ENCODE results near the gene HIF1A. TPM values are rescaled to one million over a fixed set of nuclear protein-coding genes. Genes with fewer than 3 reads are reported as not detected.
A peak's percentile ranks its signal among the peaks of the same experiment; 100 is the strongest.

Gene HIF1A
- total RNA-seq, 4 donors from 2014 or later = 48.8 to 88.8 (median 57.4) TPM

DNA sequence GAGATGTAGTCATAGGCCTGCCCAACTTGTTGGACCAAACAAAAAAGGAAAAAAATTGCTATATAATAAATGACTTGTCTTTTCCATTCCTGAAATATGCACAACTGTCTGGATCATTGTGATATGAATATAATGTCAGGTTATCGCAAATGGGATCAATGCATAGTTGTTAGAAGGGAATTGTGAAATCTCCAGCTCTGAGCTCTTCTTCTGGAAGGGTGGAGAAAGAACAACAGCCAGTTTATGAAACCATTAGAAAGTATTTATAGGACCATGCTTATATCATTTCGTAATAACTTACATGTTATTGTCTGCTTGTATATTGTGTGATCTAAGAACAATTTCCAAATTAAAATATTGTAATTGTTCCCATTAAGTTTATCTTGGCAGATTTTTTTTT is 35.7 kb upstream of the HIF1A start:
- intact Hi-C loops (cut with DNase I; ENCODE audit: low total_unique reads) = no loop called here
- WGBS, 2 donors = 59 to 67% methylated on average over 2 of the region's 2 CpGs
- H3K4me3 ChIP-seq (ENCODE audit: low read depth, poor library complexity, severe bottlenecking) = no peak overlapping the region
- DNase-seq (ENCODE audit: low spot score in 2 of 2) = no peak
- TF ChIP-seq, protein P1, sequence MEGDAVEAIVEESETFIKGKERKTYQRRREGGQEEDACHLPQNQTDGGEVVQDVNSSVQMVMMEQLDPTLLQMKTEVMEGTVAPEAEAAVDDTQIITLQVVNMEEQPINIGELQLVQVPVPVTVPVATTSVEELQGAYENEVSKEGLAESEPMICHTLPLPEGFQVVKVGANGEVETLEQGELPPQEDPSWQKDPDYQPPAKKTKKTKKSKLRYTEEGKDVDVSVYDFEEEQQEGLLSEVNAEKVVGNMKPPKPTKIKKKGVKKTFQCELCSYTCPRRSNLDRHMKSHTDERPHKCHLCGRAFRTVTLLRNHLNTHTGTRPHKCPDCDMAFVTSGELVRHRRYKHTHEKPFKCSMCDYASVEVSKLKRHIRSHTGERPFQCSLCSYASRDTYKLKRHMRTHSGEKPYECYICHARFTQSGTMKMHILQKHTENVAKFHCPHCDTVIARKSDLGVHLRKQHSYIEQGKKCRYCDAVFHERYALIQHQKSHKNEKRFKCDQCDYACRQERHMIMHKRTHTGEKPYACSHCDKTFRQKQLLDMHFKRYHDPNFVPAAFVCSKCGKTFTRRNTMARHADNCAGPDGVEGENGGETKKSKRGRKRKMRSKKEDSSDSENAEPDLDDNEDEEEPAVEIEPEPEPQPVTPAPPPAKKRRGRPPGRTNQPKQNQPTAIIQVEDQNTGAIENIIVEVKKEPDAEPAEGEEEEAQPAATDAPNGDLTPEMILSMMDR (IDR thresholded peaks at IDR 0.05) = no peak
- no peak for TF ChIP-seq POLR2A (IDR thresholded peaks at IDR 0.05)

DNA sequence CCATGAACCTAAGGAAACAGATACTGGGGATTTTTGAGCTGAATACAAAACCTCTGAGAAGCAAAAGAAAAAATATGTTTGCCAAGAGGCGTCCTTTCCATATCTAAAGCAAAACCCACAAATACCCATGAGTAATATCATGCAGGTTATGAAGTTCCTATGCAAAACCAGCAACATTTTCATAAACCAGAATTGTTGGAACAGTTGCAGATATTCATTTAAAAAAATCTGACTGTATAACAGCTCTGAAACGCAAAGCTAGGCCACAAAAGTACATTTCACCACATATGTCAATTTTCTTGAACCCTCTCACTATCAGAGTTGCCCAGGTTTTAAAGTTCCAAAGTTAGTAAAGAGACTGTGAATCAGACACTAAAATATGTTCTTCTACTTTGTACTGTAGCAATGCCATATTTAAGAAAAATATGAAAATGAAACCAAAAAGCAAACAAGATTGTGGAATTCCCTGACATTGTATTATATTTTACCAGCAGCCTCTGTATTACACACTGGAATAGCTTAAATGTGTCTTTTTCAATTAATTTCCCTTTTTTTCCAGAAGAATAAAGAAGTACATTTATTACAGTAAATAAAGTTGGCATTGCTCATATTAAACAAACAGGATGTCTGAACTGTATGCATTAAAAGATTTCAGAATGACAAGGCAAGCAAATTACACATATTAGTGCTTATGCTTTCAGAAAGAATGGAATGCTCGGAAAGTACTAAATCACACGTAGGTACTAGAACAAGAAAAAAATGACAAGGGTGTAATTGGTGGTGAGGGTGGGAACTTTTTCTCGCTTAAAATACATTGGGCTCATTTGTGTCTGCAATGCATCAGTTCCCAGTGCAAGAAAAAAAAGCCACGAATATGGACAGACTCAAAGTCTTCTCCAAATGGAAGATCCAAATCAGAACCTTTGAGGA is 33.6 kb upstream of the HIF1A start:
- intact Hi-C loops (cut with DNase I; ENCODE audit: low total_unique reads) = no loop called here
- H3K4me3 ChIP-seq (ENCODE audit: low read depth, poor library complexity, severe bottlenecking) = no peak overlapping the region
- 61 to 69% methylated on average over 6 of the region's 6 CpGs for WGBS, 2 donors
- no peak for TF ChIP-seq POLR2A (IDR thresholded peaks at IDR 0.05)
- TF ChIP-seq, protein P1 (IDR thresholded peaks at IDR 0.05) = no peak
- no peak for DNase-seq (ENCODE audit: low spot score in 2 of 2)

DNA sequence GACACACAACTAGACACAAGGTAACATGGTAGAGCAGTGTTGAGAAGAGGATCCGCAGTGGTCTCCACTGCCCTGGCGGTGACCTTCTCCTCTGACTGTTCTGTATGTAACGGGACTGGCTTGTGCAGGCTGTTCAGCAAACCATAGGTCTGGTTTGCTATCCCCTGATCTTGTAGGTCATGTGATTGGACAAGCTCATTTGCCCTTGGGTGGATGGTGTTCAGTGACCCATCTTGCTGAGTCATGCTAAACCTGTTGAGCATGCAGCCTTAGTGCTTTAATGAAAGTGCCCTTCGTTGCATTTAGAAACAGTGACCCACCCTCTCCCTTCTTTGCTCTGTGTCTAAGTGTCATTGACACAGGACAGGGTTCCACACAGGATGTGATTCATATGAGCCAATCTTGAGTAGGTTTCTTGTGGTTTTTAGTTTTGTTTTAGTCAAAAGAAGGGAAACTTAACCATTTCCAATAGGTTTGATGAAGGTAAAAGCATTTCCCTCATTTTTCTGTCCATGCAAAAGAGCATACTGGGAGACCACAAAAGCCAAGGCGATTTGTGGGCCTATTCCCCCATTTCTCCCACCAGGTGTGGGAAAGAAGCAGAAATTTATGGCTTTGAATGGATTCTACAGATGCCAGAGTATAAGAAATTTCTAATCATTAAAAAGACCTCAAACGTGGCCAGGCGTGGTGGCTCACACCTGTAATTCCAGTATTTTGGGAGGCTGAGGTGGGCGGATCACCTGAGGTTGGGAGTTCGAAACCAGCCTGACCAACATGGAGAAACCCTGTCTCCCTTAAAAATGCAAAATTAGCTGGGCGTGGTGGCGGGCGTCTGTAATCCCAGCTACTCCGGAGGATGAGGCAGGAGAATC is 32.6 kb upstream of the HIF1A start:
- TF ChIP-seq, protein P1 (IDR thresholded peaks at IDR 0.05) = no peak
- no peak for TF ChIP-seq POLR2A (IDR thresholded peaks at IDR 0.05)
- DNase-seq (ENCODE audit: low spot score in 2 of 2) = peak in 1 of 2 donors; percentile 29
- H3K4me3 ChIP-seq (ENCODE audit: low read depth, poor library complexity, severe bottlenecking) = no peak overlapping the region
- intact Hi-C loops (cut with DNase I; ENCODE audit: low total_unique reads) = no loop called here
- 82 to 83% methylated on average over 13 of the region's 13 CpGs for WGBS, 2 donors

DNA sequence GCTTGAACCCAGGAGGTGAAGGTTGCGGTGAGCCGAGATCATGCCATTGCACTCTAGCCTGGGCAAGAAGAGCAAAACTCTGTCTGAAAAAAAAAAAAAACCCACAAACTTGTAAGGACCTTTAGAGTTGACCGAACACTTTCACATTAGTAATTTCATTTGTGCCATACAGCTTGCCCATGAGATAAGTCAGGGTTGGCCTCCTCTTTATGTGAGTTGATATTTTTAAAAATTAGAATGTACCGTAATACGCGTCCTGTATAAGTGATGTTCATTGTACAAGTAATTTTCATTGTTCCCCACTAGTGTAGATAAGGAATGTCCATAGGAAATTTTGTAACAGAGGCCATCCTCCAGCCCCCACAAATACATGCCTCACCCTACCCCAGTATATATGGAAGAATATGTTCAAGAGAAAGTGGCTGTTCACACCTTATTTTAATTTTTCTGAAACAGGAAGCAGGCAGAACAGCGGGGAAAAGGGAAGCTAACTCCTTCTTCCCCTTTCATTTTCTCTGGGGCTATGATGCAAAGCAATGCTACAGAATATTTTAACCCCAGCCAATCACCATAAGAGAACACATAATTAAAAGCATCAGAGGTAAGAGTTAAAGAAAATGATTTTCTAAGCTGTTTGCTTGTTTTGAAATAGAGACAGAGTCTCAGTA is 31.9 kb upstream of the HIF1A start:
- no peak overlapping the region for H3K4me3 ChIP-seq (ENCODE audit: low read depth, poor library complexity, severe bottlenecking)
- TF ChIP-seq POLR2A (IDR thresholded peaks at IDR 0.05) = no peak
- TF ChIP-seq, protein P1 (IDR thresholded peaks at IDR 0.05) = no peak
- intact Hi-C loops (cut with DNase I; ENCODE audit: low total_unique reads) = no loop called here
- DNase-seq (ENCODE audit: low spot score in 2 of 2) = no peak
- WGBS, 2 donors = 75 to 77% methylated on average over 7 of the region's 7 CpGs

DNA sequence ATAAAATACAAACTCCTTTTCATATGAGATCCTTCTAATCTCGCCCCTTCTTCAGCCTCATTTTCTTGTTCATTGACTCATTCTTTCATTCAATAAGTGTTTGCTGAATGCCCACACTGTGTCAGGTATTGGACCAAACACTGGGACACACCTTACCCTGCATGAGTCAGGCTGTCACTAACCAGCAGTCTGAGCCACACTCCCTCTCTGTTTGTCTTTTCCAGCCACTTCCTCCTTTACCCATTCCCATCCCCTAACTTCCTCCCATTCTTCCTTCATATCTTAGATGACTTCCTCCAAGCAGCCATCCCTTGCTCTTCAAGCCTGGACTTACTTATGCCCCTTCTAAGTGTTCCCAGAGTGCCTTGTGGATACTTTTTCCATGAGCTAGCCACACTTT is 27.0 kb upstream of the HIF1A start:
- TF ChIP-seq, protein P1 (IDR thresholded peaks at IDR 0.05) = no peak
- no peak for TF ChIP-seq POLR2A (IDR thresholded peaks at IDR 0.05)
- DNase-seq (ENCODE audit: low spot score in 2 of 2) = no peak
- intact Hi-C loops (cut with DNase I; ENCODE audit: low total_unique reads) = no loop called here
- no peak overlapping the region for H3K4me3 ChIP-seq (ENCODE audit: low read depth, poor library complexity, severe bottlenecking)
- 58 to 78% methylated on average over 1 of the region's 1 CpG for WGBS, 2 donors

Measured in lower leg skin (tissue), 4 donors.